ENCODE measurements around the gene TRA2A. TPM values are rescaled to one million over a fixed set of nuclear protein-coding genes. Genes with fewer than 3 reads are reported as not detected.

The TRA2A gene
- total RNA-seq, 2 donors from 2014 or later = 104 to 114 TPM

- no peaks in the 10 kb centered on the region for H3K9me3 ChIP-seq (ENCODE audit: control insufficient read depth, low read length)
- H3K36me3 ChIP-seq (ENCODE audit: control insufficient read depth, insufficient read depth, low read length) = no peaks in the 10 kb centered on the region
- Mint-ChIP-seq H3K4me3 (no peak overlapping the region), H3K9me3 (no peaks in the 10 kb centered on the region), H3K36me3 (ENCODE audit: low read depth) (no peaks in the 10 kb centered on the region), H3K27ac (no peak overlapping the region), H3K27me3 (ENCODE audit: insufficient read depth) (no peaks in the 10 kb centered on the region), H3K4me1 (no peaks in the 10 kb centered on the region)
- H3K9ac ChIP-seq (ENCODE audit: extremely low read depth, low read length, poor library complexity, severe bottlenecking) = no peak overlapping the region
- no peaks in the 10 kb centered on the region for H3K4me1 ChIP-seq (ENCODE audit: control insufficient read depth, insufficient read depth, low read length)
- no peaks in the 10 kb centered on the region for H3K27me3 ChIP-seq (ENCODE audit: control insufficient read depth, insufficient read depth, low read length, poor library complexity, severe bottlenecking)
- no peak overlapping the region for H3K4me3 ChIP-seq (ENCODE audit: low read length)
- H3K27ac ChIP-seq (ENCODE audit: low read depth, low read length) = no peak overlapping the region
- no peak for TF ChIP-seq CTCF (conservative IDR thresholded peaks at IDR 0.05)
- DNase-seq = no peak
These were observed 26.5 kb upstream of the TRA2A start for GRCh38 chr7:23558303-23558702.

- Histone ChIP-seq H3K36me3 (ENCODE audit: control insufficient read depth, insufficient read depth, low read length) (no peaks in the 10 kb centered on the region), H3K27me3 (ENCODE audit: control insufficient read depth, insufficient read depth, low read length, poor library complexity, severe bottlenecking) (no peaks in the 10 kb centered on the region), H3K9ac (ENCODE audit: extremely low read depth, low read length, poor library complexity, severe bottlenecking) (no peak overlapping the region), H3K9me3 (ENCODE audit: control insufficient read depth, low read length) (peaks cover 8% of the 10 kb centered on the region), H3K27ac (ENCODE audit: low read depth, low read length) (no peak overlapping the region), H3K4me3 (ENCODE audit: low read length) (no peak overlapping the region), H3K4me1 (ENCODE audit: control insufficient read depth, insufficient read depth, low read length) (no peaks in the 10 kb centered on the region)
- Mint-ChIP-seq H3K4me3 (no peak overlapping the region), H3K27me3 (ENCODE audit: insufficient read depth) (no peaks in the 10 kb centered on the region), H3K9me3 (peaks cover 3% of the 10 kb centered on the region), H3K36me3 (ENCODE audit: low read depth) (no peaks in the 10 kb centered on the region), H3K27ac (no peak overlapping the region), H3K4me1 (peaks cover 11% of the 10 kb centered on the region)
- no peak for TF ChIP-seq CTCF (conservative IDR thresholded peaks at IDR 0.05)
- WGBS, 2 experiments (ENCODE audit: insufficient coverage in 1 of 2, insufficient read length in 1 of 2) = 91 to 92% methylated on average over 4 of the region's 4 CpGs
- no peak for DNase-seq
These were observed 15.9 kb upstream of the TRA2A start for GRCh38 chr7:23547662-23548061.

- Histone ChIP-seq H3K27ac (ENCODE audit: low read depth, low read length) (no peak overlapping the region), H3K4me1 (ENCODE audit: control insufficient read depth, insufficient read depth, low read length) (no peaks in the 10 kb centered on the region), H3K27me3 (ENCODE audit: control insufficient read depth, insufficient read depth, low read length, poor library complexity, severe bottlenecking) (no peaks in the 10 kb centered on the region), H3K9me3 (ENCODE audit: control insufficient read depth, low read length) (peaks cover 12% of the 10 kb centered on the region), H3K4me3 (ENCODE audit: low read length) (no peak overlapping the region), H3K9ac (ENCODE audit: extremely low read depth, low read length, poor library complexity, severe bottlenecking) (no peak overlapping the region), H3K36me3 (ENCODE audit: control insufficient read depth, insufficient read depth, low read length) (no peaks in the 10 kb centered on the region)
- Mint-ChIP-seq H3K27ac (no peak overlapping the region), H3K4me1 (peaks cover 11% of the 10 kb centered on the region), H3K36me3 (ENCODE audit: low read depth) (no peaks in the 10 kb centered on the region), H3K9me3 (peaks cover 7% of the 10 kb centered on the region), H3K27me3 (ENCODE audit: insufficient read depth) (no peaks in the 10 kb centered on the region), H3K4me3 (no peak overlapping the region)
- peak; percentile 93 for DNase-seq
- WGBS, 2 experiments (ENCODE audit: insufficient coverage in 1 of 2, insufficient read length in 1 of 2) = 60% methylated on average over 11 to 13 of the region's 13 CpGs
- TF ChIP-seq CTCF (conservative IDR thresholded peaks at IDR 0.05) = peak; percentile 98
These were observed 15.3 kb upstream of the TRA2A start for GRCh38 chr7:23546897-23547572.

Data from endodermal cell (in vitro differentiated cells).